Activated T-cell treated with anti-CD3 and anti-CD28 coated beads, Interleukin-2, amount 50 U/mL, for 4 hours (primary cell): ENCODE data around the gene USHBP1. TPM values are rescaled to one million over a fixed set of nuclear protein-coding genes. Genes with fewer than 3 reads are reported as not detected.
"Not testable (repeated sequence)": the region's sequence is repeated elsewhere in the genome, so short reads cannot be mapped to it uniquely, and the experiment has no call there.

Experiments used
- ATAC-seq, 2 donors: fragments of 200-7000 bp; cut with Tn5 transposase; one replicate each; pipeline ENCODE4 v1.10.0; 2021
- DNase-seq: peaks from one replicate; pipeline ENCODE4 v3.0.0-alpha.2; 2020
- H3K27me3 Mint-ChIP-seq: one replicate; pipeline ENCODE4 v1.8.0; 2021; ENCODE audit warnings: low read depth, mixed read lengths
- H3K36me3 Mint-ChIP-seq: one replicate; pipeline ENCODE4 v1.8.0; 2022; ENCODE audit warnings: mixed read lengths; ENCODE audit not compliant: insufficient read depth
- H3K4me1 Mint-ChIP-seq: one replicate; pipeline ENCODE4 v1.8.0; 2021; ENCODE audit warnings: low read depth, mixed read lengths
- H3K4me3 Mint-ChIP-seq: one replicate; pipeline ENCODE4 v1.8.0; 2021; ENCODE audit warnings: mild to moderate bottlenecking, moderate library complexity, mixed read lengths
- H3K9me3 Mint-ChIP-seq: one replicate; pipeline ENCODE4 v1.8.0; 2021; ENCODE audit warnings: mixed read lengths
- total RNA-seq, 3 donors: library from RNA; stranded (reverse); gene quantifications; one replicate each; pipeline ENCODE4 v1.2.1, GENCODE V29; 2021

Gene USHBP1
- total RNA-seq, 3 donors from 2014 or later: 0.19 TPM; not detected in 2

GRCh38 chr19:17303167-17303939 lies 38.8 kb upstream of the USHBP1 start, which contains the start of gene ABHD8:
Gene ABHD8, minus strand, starts transcription at chr19:17303425. Its CDS starts 1,809 bp downstream, at chr19:17301616.
- H3K9me3 Mint-ChIP-seq: no peaks in the 10 kb centered on the region
- peak; percentile 79 to 82 for ATAC-seq
- peak within 1 kb of the TSS; percentile 66 for H3K4me3 Mint-ChIP-seq
- H3K4me1 Mint-ChIP-seq: peaks cover 28% of the 10 kb centered on the region
- peak; percentile 90 for DNase-seq
- H3K36me3 Mint-ChIP-seq: no peaks in the 10 kb centered on the region
- H3K27me3 Mint-ChIP-seq: no peaks in the 10 kb centered on the region

- Mint-ChIP-seq H3K9me3 (no peaks in the 10 kb centered on the region), H3K4me3 (peak overlapping the region; percentile 66), H3K27me3 (no peaks in the 10 kb centered on the region), H3K36me3 (no peaks in the 10 kb centered on the region), H3K4me1 (peaks cover 23% of the 10 kb centered on the region)
- ATAC-seq (peak; percentile 9), DNase-seq (no peak)
These were observed 38.0 kb upstream of the USHBP1 start for GRCh38 chr19:17302391-17303166.

GRCh38 chr19:17300992-17301619 lies 36.6 kb upstream of the USHBP1 start:
- no peaks in the 10 kb centered on the region for H3K9me3 Mint-ChIP-seq
- H3K36me3 Mint-ChIP-seq: no peaks in the 10 kb centered on the region
- ATAC-seq (no peak), DNase-seq (no peak)
- no peak overlapping the region for H3K4me3 Mint-ChIP-seq
- H3K4me1 Mint-ChIP-seq: peaks cover 19% of the 10 kb centered on the region
- H3K27me3 Mint-ChIP-seq: no peaks in the 10 kb centered on the region

- ATAC-seq (no peak), DNase-seq (no peak)
- Mint-ChIP-seq H3K36me3 (no peaks in the 10 kb centered on the region), H3K9me3 (no peaks in the 10 kb centered on the region), H3K4me1 (peaks cover 5% of the 10 kb centered on the region), H3K27me3 (no peaks in the 10 kb centered on the region), H3K4me3 (no peak overlapping the region)
These were observed 32.4 kb upstream of the USHBP1 start for GRCh38 chr19:17296976-17297375.

GRCh38 chr19:17296273-17296672 lies 31.7 kb upstream of the USHBP1 start:
- DNase-seq (no peak), ATAC-seq (no peak)
- peaks cover 6% of the 10 kb centered on the region for H3K4me1 Mint-ChIP-seq
- H3K4me3 Mint-ChIP-seq: no peak overlapping the region
- no peaks in the 10 kb centered on the region for H3K27me3 Mint-ChIP-seq
- no peaks in the 10 kb centered on the region for H3K36me3 Mint-ChIP-seq
- no peaks in the 10 kb centered on the region for H3K9me3 Mint-ChIP-seq

- H3K4me1 Mint-ChIP-seq, DNase-seq, H3K4me3 Mint-ChIP-seq, H3K27me3 Mint-ChIP-seq, H3K9me3 Mint-ChIP-seq, ATAC-seq, H3K36me3 Mint-ChIP-seq: not testable (repeated sequence)
These were observed 31.0 kb upstream of the USHBP1 start for GRCh38 chr19:17295551-17295950.

- Mint-ChIP-seq H3K9me3 (no peaks in the 10 kb centered on the region), H3K4me3 (no peak overlapping the region), H3K27me3 (peaks cover 2% of the 10 kb centered on the region), H3K4me1 (peaks cover 7% of the 10 kb centered on the region), H3K36me3 (no peaks in the 10 kb centered on the region)
- DNase-seq: peak; percentile 40
- ATAC-seq: peak in 1 of 2 donors; percentile 27
These were observed 29.7 kb upstream of the USHBP1 start for GRCh38 chr19:17294051-17294891.

- Mint-ChIP-seq H3K36me3 (no peaks in the 10 kb centered on the region), H3K9me3 (no peaks in the 10 kb centered on the region), H3K4me1 (peaks cover 7% of the 10 kb centered on the region), H3K27me3 (peaks cover 5% of the 10 kb centered on the region), H3K4me3 (no peak overlapping the region)
- DNase-seq (no peak), ATAC-seq (no peak)
These were observed 29.1 kb upstream of the USHBP1 start for GRCh38 chr19:17293605-17294004.

- peaks cover 7% of the 10 kb centered on the region for H3K4me1 Mint-ChIP-seq
- peak overlapping the region; percentile 85 for H3K4me3 Mint-ChIP-seq
- no peaks in the 10 kb centered on the region for H3K36me3 Mint-ChIP-seq
- no peaks in the 10 kb centered on the region for H3K9me3 Mint-ChIP-seq
- peaks cover 10% of the 10 kb centered on the region for H3K27me3 Mint-ChIP-seq
- ATAC-seq (peak; percentile 96 to 98), DNase-seq (peak; percentile 75)
These were observed 27.9 kb upstream of the USHBP1 start for GRCh38 chr19:17292301-17293074.

GRCh38 chr19:17289489-17289888 lies 24.9 kb upstream of the USHBP1 start:
- Mint-ChIP-seq H3K36me3 (no peaks in the 10 kb centered on the region), H3K9me3 (no peaks in the 10 kb centered on the region), H3K4me1 (peaks cover 7% of the 10 kb centered on the region), H3K27me3 (peaks cover 13% of the 10 kb centered on the region), H3K4me3 (no peak overlapping the region)
- no peak for DNase-seq
- ATAC-seq: no peak

- Mint-ChIP-seq H3K36me3 (no peaks in the 10 kb centered on the region), H3K27me3 (peaks cover 13% of the 10 kb centered on the region), H3K4me1 (peaks cover 4% of the 10 kb centered on the region), H3K9me3 (no peaks in the 10 kb centered on the region), H3K4me3 (no peak overlapping the region)
- no peak for DNase-seq
- no peak for ATAC-seq
These were observed 22.2 kb upstream of the USHBP1 start for GRCh38 chr19:17286752-17287151.

- H3K36me3 Mint-ChIP-seq: no peaks in the 10 kb centered on the region
- peaks cover 13% of the 10 kb centered on the region for H3K27me3 Mint-ChIP-seq
- H3K4me1 Mint-ChIP-seq: peaks cover 7% of the 10 kb centered on the region
- ATAC-seq: no peak
- DNase-seq: no peak
- H3K4me3 Mint-ChIP-seq: no peak overlapping the region
- H3K9me3 Mint-ChIP-seq: no peaks in the 10 kb centered on the region
These were observed 21.7 kb upstream of the USHBP1 start for GRCh38 chr19:17286263-17286662.

GRCh38 chr19:17285415-17286135 lies 21.0 kb upstream of the USHBP1 start:
- no peak for DNase-seq
- Mint-ChIP-seq H3K27me3 (peaks cover 13% of the 10 kb centered on the region), H3K4me1 (peaks cover 9% of the 10 kb centered on the region), H3K9me3 (no peaks in the 10 kb centered on the region), H3K4me3 (no peak overlapping the region), H3K36me3 (no peaks in the 10 kb centered on the region)
- no peak for ATAC-seq
